GM06990 (cell line): Measurements from ENCODE around the gene OR10G8.

Experiments
- DNase-seq: peaks from one replicate; pipeline ENCODE4 v3.0.0-alpha.2; 2011; ENCODE audit not compliant: insufficient read length; ENCODE audit errors: extremely low read depth
- H3K27me3 ChIP-seq: replicated peaks from 2 replicates; pipeline ENCODE4 v1.6.0; 2011; ENCODE audit warnings: low read length; ENCODE audit not compliant: control insufficient read depth, insufficient read depth
- H3K36me3 ChIP-seq: 2 replicates; pipeline ENCODE4 v1.5.1; 2011; ENCODE audit warnings: low read length; ENCODE audit not compliant: control insufficient read depth, insufficient read depth
- H3K4me3 ChIP-seq: replicated peaks from 2 replicates; pipeline ENCODE4 v1.5.1; 2011; ENCODE audit warnings: low read depth, mild to moderate bottlenecking, control low read depth, low read length
- CTCF ChIP-seq: IDR thresholded peaks from 2 replicates; pipeline ENCODE4 v1.5.1; 2011; ENCODE audit warnings: low read length, control low read depth, mild to moderate bottlenecking, inconsistent platforms; ENCODE audit not compliant: insufficient read depth, poor library complexity, severe bottlenecking

Gene OR10G8

GRCh38 chr11:124074554-124074953 is 48.0 kb downstream of the OR10G8 start:
- no peaks in the 10 kb centered on the region for H3K27me3 ChIP-seq
- H3K36me3 ChIP-seq = no peaks in the 10 kb centered on the region
- TF ChIP-seq CTCF = no peak
- H3K4me3 ChIP-seq = no peak overlapping the region
- no peak for DNase-seq

GRCh38 chr11:124075492-124075840 is 48.9 kb downstream of the OR10G8 start:
- no peaks in the 10 kb centered on the region for H3K36me3 ChIP-seq
- no peak overlapping the region for H3K4me3 ChIP-seq
- TF ChIP-seq CTCF = no peak
- H3K27me3 ChIP-seq = no peaks in the 10 kb centered on the region
- DNase-seq = no peak

- DNase-seq = peak; percentile 59
- peak overlapping the region; percentile 48 for H3K4me3 ChIP-seq
- H3K27me3 ChIP-seq = no peaks in the 10 kb centered on the region; the same call in 1 of the 2 replicates
- peak; percentile 6 for TF ChIP-seq CTCF
- no peaks in the 10 kb centered on the region for H3K36me3 ChIP-seq
Observed at GRCh38 chr11:124075841-124076651, 49.4 kb downstream of the OR10G8 start.

GRCh38 chr11:124077266-124077665 is 50.7 kb downstream of the OR10G8 start:
- TF ChIP-seq CTCF = no peak
- Histone ChIP-seq H3K4me3 (no peak overlapping the region), H3K36me3 (no peaks in the 10 kb centered on the region), H3K27me3 (no peaks in the 10 kb centered on the region; the same call in 1 of the 2 replicates)
- no peak for DNase-seq

- no peak for DNase-seq
- Histone ChIP-seq H3K27me3 (no peaks in the 10 kb centered on the region; the same call in 1 of the 2 replicates), H3K4me3 (no peak overlapping the region), H3K36me3 (no peaks in the 10 kb centered on the region)
- TF ChIP-seq CTCF = no peak
Observed at GRCh38 chr11:124078591-124078990, 52.0 kb downstream of the OR10G8 start.
